Rectal smooth muscle tissue (tissue), 1 donor: ENCODE results near the gene NOVA1.

ENCODE experiments used
- H3K27ac ChIP-seq: one replicate; pipeline ENCODE4 v1.7.0; 2013; ENCODE audit warnings: low read depth, low read length, inconsistent platforms
- H3K27me3 ChIP-seq: one replicate; pipeline ENCODE4 v1.7.0; 2013; ENCODE audit warnings: low read length; ENCODE audit not compliant: control insufficient read depth, insufficient read depth
- H3K36me3 ChIP-seq: one replicate; pipeline ENCODE4 v1.7.0; 2013; ENCODE audit warnings: low read length; ENCODE audit not compliant: control insufficient read depth, insufficient read depth
- H3K4me1 ChIP-seq: one replicate; pipeline ENCODE4 v1.7.0; 2013; ENCODE audit warnings: low read length; ENCODE audit not compliant: control insufficient read depth, insufficient read depth
- H3K4me3 ChIP-seq: one replicate; pipeline ENCODE4 v1.7.0; 2013; ENCODE audit warnings: low read length
- H3K9ac ChIP-seq: one replicate; pipeline ENCODE4 v1.7.0; 2013; ENCODE audit warnings: low read length

Gene NOVA1

GRCh38 chr14:26414103-26414502 lies 183.7 kb downstream of the NOVA1 start:
- Histone ChIP-seq H3K27ac (no peak overlapping the region), H3K4me3 (no peak overlapping the region), H3K27me3 (no peaks in the 10 kb centered on the region), H3K4me1 (peaks cover 15% of the 10 kb centered on the region), H3K9ac (no peak overlapping the region), H3K36me3 (no peaks in the 10 kb centered on the region)

DNA sequence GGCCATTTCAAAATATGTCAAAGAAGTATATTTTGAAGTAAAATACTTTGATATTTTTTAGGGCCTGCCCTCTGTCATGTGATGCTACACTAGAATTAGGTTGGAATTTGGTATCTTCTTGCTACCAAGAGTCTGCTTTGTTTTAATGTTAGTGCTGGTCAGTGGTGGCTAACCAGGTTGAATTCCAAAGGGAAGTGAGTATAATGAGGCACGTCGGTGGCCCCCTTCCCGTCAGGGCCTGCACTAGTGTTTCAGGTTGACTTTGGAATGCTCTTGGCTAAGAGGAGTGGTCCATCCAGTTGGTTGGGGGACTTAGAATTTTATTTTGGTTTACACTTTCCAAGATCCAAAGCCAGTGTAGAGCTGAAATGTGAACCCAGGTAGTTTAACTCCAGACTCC lies 185.4 kb downstream of the NOVA1 start:
- Histone ChIP-seq H3K4me3 (no peak overlapping the region), H3K36me3 (no peaks in the 10 kb centered on the region), H3K4me1 (peaks cover 15% of the 10 kb centered on the region), H3K9ac (no peak overlapping the region), H3K27me3 (no peaks in the 10 kb centered on the region), H3K27ac (no peak overlapping the region)

GRCh38 chr14:26410189-26410685 lies 187.6 kb downstream of the NOVA1 start:
- Histone ChIP-seq H3K4me1 (peaks cover 7% of the 10 kb centered on the region), H3K4me3 (no peak overlapping the region), H3K27ac (no peak overlapping the region), H3K27me3 (no peaks in the 10 kb centered on the region), H3K9ac (no peak overlapping the region), H3K36me3 (no peaks in the 10 kb centered on the region)

- Histone ChIP-seq H3K27ac (no peak overlapping the region), H3K4me1 (no peaks in the 10 kb centered on the region), H3K27me3 (no peaks in the 10 kb centered on the region), H3K4me3 (no peak overlapping the region), H3K36me3 (no peaks in the 10 kb centered on the region), H3K9ac (no peak overlapping the region)
Observed at GRCh38 chr14:26404927-26405326, 192.9 kb downstream of the NOVA1 start.

- Histone ChIP-seq H3K36me3 (no peaks in the 10 kb centered on the region), H3K27me3 (no peaks in the 10 kb centered on the region), H3K4me1 (no peaks in the 10 kb centered on the region), H3K9ac (no peak overlapping the region), H3K4me3 (no peak overlapping the region), H3K27ac (no peak overlapping the region)
Observed at GRCh38 chr14:26403760-26404159, 194.1 kb downstream of the NOVA1 start.

DNA sequence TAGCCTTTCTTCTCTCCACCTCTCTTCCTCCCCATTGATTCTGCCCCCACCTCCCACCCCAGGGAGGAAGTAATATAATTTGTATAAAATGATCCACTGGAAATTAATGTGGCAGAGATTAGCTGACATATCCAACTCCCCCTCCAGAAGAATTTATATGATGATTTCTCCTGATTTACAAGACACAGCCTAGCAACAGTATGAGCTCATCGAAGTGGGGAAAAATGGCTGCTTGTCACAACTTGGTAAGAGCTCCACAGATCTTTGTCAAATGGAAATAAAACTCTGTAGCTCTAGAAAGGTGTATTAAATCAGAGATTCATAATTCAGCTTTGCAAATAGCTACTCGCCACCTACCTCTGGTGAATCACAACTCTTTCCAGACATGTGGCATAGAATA lies 195.7 kb downstream of the NOVA1 start:
- H3K4me1 ChIP-seq, result no peaks in the 10 kb centered on the region
- H3K4me3 ChIP-seq, result no peak overlapping the region
- H3K27ac ChIP-seq, result no peak overlapping the region
- H3K27me3 ChIP-seq, result no peaks in the 10 kb centered on the region
- H3K9ac ChIP-seq, result no peak overlapping the region
- H3K36me3 ChIP-seq, result no peaks in the 10 kb centered on the region

- H3K9ac ChIP-seq, result no peak overlapping the region
- H3K4me3 ChIP-seq, result no peak overlapping the region
- no peaks in the 10 kb centered on the region for H3K27me3 ChIP-seq
- H3K27ac ChIP-seq, result no peak overlapping the region
- H3K4me1 ChIP-seq, result no peaks in the 10 kb centered on the region
- H3K36me3 ChIP-seq, result no peaks in the 10 kb centered on the region
Observed at GRCh38 chr14:26401179-26401968, 196.5 kb downstream of the NOVA1 start.

GRCh38 chr14:26400373-26400772 lies 197.5 kb downstream of the NOVA1 start:
- Histone ChIP-seq H3K27ac (no peak overlapping the region), H3K4me3 (no peak overlapping the region), H3K36me3 (no peaks in the 10 kb centered on the region), H3K4me1 (no peaks in the 10 kb centered on the region), H3K9ac (no peak overlapping the region), H3K27me3 (no peaks in the 10 kb centered on the region)

DNA sequence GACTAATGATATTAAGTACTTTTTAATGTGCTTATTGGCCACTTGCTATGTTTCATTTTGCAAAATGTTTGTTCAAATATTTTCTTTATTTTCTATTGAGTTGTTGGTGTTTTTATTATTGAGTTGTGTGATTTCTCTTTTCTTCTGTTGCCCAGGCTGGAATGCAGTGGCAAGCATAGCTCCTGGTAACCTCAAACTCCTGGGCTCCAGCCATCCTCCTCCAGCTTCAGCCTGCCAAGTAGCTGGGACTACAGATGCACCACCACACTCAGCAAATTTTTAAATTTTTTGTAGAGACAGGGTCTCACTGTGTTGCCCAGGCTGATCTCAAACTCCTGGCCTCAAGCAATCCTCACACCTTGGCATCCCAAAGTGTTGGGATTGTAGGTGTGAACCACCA lies 199.2 kb downstream of the NOVA1 start:
- H3K27ac ChIP-seq, result no peak overlapping the region
- H3K36me3 ChIP-seq, result no peaks in the 10 kb centered on the region
- H3K4me3 ChIP-seq, result no peak overlapping the region
- peaks cover 3% of the 10 kb centered on the region for H3K4me1 ChIP-seq
- H3K27me3 ChIP-seq, result no peaks in the 10 kb centered on the region
- no peak overlapping the region for H3K9ac ChIP-seq
